Daoy (cell line): Measurements from ENCODE around the gene FZR1. TPM values are rescaled to one million over a fixed set of nuclear protein-coding genes. Genes with fewer than 3 reads are reported as not detected.
"Not testable (repeated sequence)": the region's sequence is repeated elsewhere in the genome, so short reads cannot be mapped to it uniquely, and the experiment has no call there.

Source experiments
- DNase-seq: peaks from one replicate; pipeline ENCODE4 v3.0.0-alpha.2; 2015; ENCODE audit warnings: low read depth
- total RNA-seq: library from RNA; depleted of rRNA; stranded (reverse); fragments of >200 nt; shearing (Covaris generic); gene quantifications from 2 replicates; pipeline ENCODE4 v1.2.3, GENCODE V29; 2014

The FZR1 gene
- total RNA-seq, 1 experiment from 2014 or later = 43.7 TPM

- no peak for DNase-seq
These were observed 22.6 kb downstream of the FZR1 start for GRCh38 chr19:3528539-3529211.

DNA sequence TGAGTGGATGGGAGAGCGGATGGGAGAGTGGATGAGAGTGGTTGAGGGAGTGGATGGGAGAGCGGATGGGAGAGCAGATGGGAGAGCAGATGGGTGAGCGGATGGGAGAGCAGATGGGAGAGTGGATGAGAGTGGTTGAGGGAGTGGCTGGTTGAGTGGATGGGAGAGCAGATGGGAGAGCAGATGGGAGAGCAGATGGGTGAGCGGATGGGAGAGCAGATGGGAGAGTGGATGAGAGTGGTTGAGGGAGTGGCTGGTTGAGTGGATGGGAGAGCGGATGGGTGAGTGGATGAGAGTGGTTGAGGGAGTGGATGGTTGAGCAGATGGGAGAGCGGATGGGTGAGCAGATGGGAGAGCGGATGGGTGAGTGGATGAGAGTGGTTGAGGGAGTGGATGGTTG is 23.2 kb downstream of the FZR1 start:
- DNase-seq = not testable (repeated sequence)

- DNase-seq = no peak
These were observed 24.3 kb downstream of the FZR1 start for GRCh38 chr19:3530389-3530788.

- no peak for DNase-seq
These were observed 25.6 kb downstream of the FZR1 start for GRCh38 chr19:3531716-3532115.

DNA sequence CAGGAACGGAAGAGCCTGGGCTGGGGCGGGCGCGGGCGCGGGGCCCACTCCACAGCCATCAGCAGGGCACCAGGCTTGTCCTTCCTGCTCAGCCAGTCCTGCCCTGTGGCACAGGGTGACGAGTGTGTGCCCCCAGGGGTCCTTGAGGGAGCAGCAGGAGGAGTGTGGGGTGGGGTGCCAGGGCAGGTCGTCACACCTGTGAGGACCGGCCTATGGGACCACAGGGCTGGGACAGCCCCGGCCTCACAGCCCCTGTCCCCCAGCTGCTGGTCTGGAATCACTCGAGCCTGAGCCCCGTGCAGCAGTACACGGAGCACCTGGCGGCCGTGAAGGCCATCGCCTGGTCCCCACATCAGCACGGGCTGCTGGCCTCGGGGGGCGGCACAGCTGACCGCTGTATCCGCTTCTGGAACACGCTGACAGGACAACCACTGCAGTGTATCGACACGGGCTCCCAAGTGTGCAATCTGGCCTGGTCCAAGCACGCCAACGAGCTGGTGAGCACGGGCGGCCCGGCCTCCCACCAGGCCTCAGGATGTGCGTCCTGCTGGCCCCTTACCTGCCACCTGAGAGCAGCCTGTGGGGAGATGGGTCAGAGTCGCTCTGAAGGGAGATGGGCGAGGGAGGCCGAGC is 26.2 kb downstream of the FZR1 start:
- DNase-seq = no peak

GRCh38 chr19:3533033-3533432 is 26.9 kb downstream of the FZR1 start:
- DNase-seq = no peak

DNA sequence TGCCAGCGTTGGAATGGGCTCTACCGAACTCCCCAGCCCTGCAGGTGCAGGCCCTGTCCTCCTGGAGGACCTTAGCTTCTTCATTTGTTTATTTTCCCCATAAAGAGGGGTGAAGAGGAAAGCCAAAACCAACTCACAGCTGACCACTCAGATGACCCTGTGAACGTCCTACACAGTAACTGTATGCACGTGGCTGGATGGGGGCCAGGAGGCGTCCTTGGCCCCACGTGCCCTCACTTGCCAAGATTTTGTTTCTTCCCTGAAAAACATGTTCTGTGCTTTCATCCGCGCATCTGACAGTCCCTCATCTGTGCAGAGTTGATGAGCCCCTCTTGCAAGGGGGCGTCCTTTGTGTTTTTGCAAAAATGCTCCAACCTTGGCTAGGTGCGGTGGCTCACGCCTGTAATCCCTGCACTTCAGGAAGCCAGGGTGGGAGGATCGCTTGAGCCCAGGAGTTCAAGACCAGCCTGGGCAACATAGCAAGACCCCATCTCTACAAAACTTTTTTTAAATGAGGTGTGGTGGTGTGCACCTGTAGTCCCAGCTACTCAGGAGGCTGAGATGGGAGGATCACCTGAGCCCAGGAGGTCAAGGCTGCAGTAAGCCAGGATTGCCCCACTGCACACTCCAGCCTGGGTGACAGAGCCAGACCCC is 27.6 kb downstream of the FZR1 start:
- DNase-seq = no peak

DNA sequence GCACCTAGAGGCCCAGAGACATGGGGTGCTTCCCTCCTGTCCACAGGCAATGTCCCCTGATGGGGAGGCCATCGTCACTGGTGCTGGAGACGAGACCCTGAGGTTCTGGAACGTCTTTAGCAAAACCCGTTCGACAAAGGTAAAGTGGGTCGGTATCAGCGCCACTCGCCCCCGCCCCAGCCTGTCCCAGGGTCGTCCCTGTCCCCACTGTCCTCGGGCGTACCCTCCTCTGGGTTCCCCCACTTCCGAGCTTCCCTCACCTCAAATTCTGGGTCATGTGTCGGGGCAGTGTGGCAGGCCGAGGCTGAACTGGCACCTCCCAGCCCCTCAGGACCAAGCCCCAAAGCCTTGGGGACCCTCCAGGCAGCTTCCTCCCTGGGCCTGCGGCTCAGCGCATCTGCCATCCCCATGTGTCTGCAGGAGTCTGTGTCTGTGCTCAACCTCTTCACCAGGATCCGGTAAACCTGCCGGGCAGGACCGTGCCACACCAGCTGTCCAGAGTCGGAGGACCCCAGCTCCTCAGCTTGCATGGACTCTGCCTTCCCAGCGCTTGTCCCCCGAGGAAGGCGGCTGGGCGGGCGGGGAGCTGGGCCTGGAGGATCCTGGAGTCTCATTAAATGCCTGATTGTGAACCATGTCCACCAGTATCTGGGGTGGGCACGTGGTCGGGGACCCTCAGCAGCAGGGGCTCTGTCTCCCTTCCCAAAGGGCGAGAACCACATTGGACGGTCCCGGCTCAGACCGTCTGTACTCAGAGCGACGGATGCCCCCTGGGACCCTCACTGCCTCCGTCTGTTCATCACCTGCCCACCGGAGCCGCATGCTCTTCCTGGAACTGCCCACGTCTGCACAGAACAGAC is 28.5 kb downstream of the FZR1 start:
- DNase-seq = no peak

DNA sequence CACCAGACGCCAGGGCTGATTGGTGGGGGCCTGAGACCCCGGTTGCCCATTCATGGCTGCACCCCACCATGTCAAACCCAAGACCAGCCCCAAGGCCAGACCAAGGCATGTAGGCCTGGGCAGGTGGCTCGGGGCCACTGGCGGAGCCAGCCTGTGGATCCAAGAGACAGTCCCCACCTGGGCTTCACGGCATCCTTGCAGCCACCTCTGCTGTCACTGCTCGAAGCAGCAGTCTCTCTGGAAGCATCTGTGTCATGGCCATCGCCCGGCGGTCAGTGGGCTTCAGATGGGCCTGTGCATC is 29.1 kb downstream of the FZR1 start:
- no peak for DNase-seq

DNA sequence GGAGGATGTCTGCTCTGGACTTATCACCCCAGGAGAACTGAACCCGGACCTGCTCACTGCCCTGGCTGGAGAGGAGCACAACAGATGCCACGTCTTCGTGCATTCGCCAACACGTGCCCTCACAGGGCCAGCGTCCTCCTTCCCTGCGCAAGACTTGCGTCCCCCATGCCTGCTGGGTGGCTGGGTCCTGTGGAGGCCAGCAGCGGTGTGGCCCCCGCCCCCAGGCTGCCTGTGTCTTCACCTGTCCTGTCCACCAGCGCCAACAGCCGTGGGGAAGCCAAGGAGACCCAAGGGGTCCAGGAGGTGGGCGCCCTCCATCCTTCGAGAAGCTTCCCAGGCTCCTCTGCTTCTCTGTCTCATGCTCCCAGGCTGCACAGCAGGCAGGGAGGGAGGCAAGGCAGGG is 29.5 kb downstream of the FZR1 start:
- no peak for DNase-seq

DNA sequence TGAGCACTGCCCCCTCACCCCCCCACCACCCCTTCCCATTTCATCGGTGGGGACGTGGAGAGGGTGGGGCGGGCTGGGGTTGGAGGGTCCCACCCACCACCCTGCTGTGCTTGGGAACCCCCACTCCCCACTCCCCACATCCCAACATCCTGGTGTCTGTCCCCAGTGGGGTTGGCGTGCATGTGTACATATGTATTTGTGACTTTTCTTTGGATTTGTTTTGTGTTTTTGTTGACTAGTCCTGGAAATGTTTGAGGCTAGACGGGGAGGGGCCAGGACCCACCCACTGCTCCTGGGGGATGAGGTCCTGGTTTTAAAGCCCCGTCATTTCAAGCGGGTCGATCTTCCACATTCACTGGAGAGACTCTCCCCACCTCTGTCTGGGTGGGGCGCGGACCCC is 29.9 kb downstream of the FZR1 start:
- no peak for DNase-seq

GRCh38 chr19:3536429-3537100 is 30.5 kb downstream of the FZR1 start:
- no peak for DNase-seq

DNA sequence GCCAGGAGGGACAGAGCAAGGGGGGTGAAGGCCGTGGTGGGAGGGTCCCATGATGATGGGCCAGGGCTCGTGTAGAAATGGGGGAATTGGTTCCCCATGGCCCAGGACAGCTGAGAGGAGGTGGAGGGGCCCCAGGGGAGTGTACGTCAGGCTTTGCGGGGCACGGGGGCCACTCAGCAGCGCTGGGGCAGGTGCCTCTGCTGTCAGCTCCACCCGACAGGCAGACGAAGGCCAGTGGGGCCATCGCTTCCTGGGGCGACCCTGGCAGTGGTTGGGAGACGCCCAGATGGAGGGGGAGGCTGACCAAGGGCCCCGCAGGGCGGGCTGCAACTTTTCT is 31.0 kb downstream of the FZR1 start:
- no peak for DNase-seq

GRCh38 chr19:3537438-3538240 is 31.5 kb downstream of the FZR1 start:
- DNase-seq = no peak

GRCh38 chr19:3538258-3538929 is 32.3 kb downstream of the FZR1 start:
- DNase-seq = no peak

- peak; percentile 47 for DNase-seq
These were observed 33.0 kb downstream of the FZR1 start, which contains the start of gene TEKTIP1 for GRCh38 chr19:3538965-3539755. TSS of gene TEKTIP1 (plus strand) at chr19:3539174. CDS start at chr19:3539178, 4 bp downstream.

DNA sequence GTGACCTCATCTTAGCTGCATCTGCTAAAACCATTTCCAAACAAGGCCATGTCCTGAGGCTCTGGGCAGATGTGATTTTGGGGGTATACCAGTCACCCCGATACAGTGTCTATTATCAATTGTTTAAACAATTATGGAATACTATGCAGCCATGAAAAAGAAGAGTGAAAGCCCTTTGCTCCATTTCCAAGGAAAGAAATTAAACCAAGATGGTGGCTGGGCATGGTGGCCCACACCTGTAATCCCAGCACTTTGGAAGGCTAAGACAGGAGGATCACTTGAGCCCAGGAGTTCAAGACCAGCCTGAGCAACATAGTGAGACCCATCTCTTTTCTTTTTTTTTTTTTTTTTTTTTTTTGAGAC is 33.6 kb downstream of the FZR1 start:
- no peak for DNase-seq

DNA sequence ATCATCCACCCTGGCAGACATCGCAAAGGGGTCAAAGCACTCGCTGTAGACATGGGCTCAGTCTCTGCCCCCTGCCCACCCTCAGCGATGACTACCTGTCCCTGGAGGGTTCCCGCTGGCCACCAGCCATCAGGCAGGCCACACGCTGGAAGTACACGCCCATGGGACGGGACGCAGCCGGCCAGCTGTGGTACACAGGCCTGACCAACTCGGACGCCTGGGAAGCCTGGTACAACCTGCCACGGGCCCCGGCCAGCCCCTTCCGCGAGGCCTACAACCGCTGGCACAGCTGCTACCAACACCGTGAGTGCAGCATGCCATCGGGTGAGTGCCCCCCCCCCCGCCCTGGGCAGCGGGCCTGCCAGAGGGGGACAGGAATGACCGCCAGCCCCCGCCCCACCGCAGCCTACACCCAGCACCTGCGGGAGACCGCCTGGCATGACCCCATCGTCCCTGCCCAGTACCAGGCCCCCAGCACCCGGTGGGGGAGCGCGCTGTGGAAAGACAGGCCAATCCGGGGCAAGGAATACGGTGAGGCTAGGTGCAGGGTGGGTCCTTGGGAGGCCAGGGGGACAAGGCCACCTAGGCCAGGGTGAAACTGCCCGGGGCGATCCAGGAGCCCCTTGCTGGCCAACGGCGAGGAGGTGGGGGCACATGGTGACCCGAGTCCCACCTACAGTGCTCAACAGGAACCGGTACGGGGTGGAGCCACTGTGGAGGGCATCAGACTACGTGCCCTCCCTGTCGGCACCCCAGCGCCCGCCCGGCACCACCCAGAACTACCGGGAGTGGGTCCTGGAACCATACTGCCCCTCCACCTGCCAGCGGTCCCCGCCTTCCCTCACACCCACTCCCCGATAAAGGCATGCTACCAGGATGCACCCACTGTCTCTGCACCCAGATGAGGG is 37.3 kb downstream of the FZR1 start:
- no peak for DNase-seq

DNA sequence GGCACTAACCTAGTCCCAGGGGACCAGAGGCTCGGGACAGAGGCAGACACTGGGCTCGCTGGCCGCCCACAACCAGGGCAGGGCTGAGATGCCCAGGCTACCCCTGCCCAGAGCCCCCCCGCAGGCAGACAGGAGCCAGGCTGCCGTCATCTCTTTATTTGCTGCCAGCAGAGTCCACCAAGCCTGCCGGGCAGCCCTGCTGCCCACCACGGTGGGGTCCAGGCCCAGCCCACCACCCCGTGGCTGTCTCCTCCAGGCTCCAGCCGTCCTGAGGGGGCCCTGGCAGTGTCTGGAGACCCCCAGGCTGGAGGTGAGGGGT is 37.9 kb downstream of the FZR1 start:
- no peak for DNase-seq
